ENCODE measurements around the gene SGSM1.

GRCh38 chr22:24760708-24761306 is 45.2 kb upstream of the SGSM1 start:
- TF ChIP-seq CTCF (IDR thresholded peaks at IDR 0.05) (no peak), POLR2A (IDR thresholded peaks at IDR 0.05) (no peak)
